Cardiac muscle cell (in vitro differentiated cells and primary cell): ENCODE data around the gene DBF4B. TPM values are rescaled to one million over a fixed set of nuclear protein-coding genes. Genes with fewer than 3 reads are reported as not detected.
"Not testable (repeated sequence)": the region's sequence is repeated elsewhere in the genome, so short reads cannot be mapped to it uniquely, and the experiment has no call there.

Source experiments
- DNase-seq, 2 donors: peaks; one replicate each; pipeline versions ENCODE4 v3.0.0 to v3.0.0-alpha.2; 2010 to 2017; ENCODE audit warnings: low read depth in 1 of 2, low spot score in 1 of 2
- H3K27ac ChIP-seq: fragments of 200-600 bp; sonication (generic); 2 replicates; pipeline ENCODE4 v1.5.1; 2016
- H3K27me3 ChIP-seq: fragments of 200-600 bp; sonication (generic); 2 replicates; pipeline ENCODE4 v1.6.0; 2016; ENCODE audit warnings: control low read depth
- H3K36me3 ChIP-seq: fragments of 200-600 bp; sonication (generic); 2 replicates; pipeline ENCODE4 v1.5.1; 2016; ENCODE audit warnings: control low read depth
- H3K4me1 ChIP-seq: fragments of 200-600 bp; sonication (generic); 2 replicates; pipeline ENCODE4 v1.8.1; 2017; ENCODE audit warnings: low read depth, mild to moderate bottlenecking, mixed run types
- H3K4me3 ChIP-seq: fragments of 200-600 bp; sonication (generic); 2 replicates; pipeline ENCODE4 v1.5.1; 2016; ENCODE audit warnings: mild to moderate bottlenecking
- H3K9me3 ChIP-seq: fragments of 200-600 bp; sonication (generic); 2 replicates; pipeline ENCODE4 v1.5.1; 2017; ENCODE audit warnings: low read depth, mild to moderate bottlenecking, control low read depth
- polyA plus RNA-seq: library from polyadenylated mRNA; unstranded; fragments of >200 nt; fragmentation: Nextera tagmentation; extraction: Ambion mirVana; gene quantifications from 2 replicates; pipeline ENCODE4 v1.2.1, GENCODE V29; 2016
- total RNA-seq: library from RNA; depleted of rRNA; stranded (reverse); fragments of >200 nt; gene quantifications from 2 replicates; pipeline ENCODE4 v1.2.3, GENCODE V29; 2016
- TF ChIP-seq, protein P1 (sequence below): IDR thresholded peaks from 2 replicates; pipeline ENCODE4 v1.5.1; 2012; ENCODE audit warnings: low read depth, mild to moderate bottlenecking, low read length

DBF4B gene
- total and polyA plus RNA-seq, 2 experiments from 2014 or later: 15.3 to 26.8 TPM

DNA sequence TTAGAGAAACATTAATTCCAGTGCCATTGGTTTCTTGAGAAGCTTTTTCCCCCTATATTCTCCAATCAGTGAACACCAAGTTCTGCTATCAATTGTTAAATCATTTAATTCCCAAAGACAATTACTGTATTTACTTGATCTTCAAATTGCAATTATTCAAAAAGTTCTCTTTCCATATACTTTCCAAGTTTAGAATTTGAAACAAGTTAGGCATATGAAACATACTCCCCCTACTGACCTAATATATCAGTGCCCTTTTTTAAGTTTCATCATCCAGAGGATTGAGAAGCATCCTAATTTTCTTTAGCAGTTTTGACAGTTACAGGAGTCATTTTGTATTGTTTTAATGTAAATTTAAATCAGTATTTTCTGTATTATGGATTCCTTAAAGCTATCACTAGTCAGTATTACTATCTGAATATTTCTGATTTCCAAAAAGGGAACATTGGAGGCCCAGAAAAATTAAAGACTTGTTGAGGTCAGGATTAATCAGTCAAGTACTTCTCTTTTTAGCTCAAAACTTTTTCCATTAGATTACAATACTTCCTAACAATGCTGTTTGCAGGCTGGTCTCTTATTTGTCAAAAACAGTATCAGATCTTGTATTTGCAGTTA, 35.9 kb upstream of the DBF4B start:
- peak; percentile 32 to 52 for DNase-seq
- H3K4me1 ChIP-seq: no peaks in the 10 kb centered on the region

DNA sequence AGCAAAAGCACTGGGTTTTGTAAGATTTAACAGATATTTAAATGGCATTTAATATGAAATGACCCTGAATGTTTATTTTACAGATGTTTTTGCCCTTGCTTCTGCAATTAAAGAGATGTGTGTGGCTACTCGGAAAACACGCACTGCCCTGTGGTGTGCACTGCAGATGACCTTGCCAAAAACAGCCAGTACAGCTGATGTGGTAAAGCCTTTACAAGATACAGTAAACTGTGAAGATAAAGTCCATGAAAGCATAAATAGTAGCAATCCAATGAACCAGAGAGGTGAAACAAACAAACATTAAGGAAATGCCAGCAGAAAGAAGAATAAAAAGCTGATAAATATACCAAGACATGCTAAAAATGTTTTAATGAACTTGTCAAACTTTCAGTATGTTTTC, 34.6 kb upstream of the DBF4B start:
- Histone ChIP-seq H3K4me3 (no peak overlapping the region), H3K36me3 (peaks cover 11% of the 10 kb centered on the region), H3K27me3 (no peaks in the 10 kb centered on the region), H3K27ac (no peak overlapping the region), H3K4me1 (no peaks in the 10 kb centered on the region), H3K9me3 (no peaks in the 10 kb centered on the region)
- TF ChIP-seq, protein P1, sequence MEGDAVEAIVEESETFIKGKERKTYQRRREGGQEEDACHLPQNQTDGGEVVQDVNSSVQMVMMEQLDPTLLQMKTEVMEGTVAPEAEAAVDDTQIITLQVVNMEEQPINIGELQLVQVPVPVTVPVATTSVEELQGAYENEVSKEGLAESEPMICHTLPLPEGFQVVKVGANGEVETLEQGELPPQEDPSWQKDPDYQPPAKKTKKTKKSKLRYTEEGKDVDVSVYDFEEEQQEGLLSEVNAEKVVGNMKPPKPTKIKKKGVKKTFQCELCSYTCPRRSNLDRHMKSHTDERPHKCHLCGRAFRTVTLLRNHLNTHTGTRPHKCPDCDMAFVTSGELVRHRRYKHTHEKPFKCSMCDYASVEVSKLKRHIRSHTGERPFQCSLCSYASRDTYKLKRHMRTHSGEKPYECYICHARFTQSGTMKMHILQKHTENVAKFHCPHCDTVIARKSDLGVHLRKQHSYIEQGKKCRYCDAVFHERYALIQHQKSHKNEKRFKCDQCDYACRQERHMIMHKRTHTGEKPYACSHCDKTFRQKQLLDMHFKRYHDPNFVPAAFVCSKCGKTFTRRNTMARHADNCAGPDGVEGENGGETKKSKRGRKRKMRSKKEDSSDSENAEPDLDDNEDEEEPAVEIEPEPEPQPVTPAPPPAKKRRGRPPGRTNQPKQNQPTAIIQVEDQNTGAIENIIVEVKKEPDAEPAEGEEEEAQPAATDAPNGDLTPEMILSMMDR: no peak
- no peak for DNase-seq

More for the DNA sequence above, 35.9 kb upstream of the DBF4B start:
- no peak overlapping the region for H3K4me3 ChIP-seq
- TF ChIP-seq, protein P1: peak; percentile 68
- H3K27ac ChIP-seq: no peak overlapping the region
- no peaks in the 10 kb centered on the region for H3K27me3 ChIP-seq
- H3K36me3 ChIP-seq: no peaks in the 10 kb centered on the region
- no peaks in the 10 kb centered on the region for H3K9me3 ChIP-seq

DNA sequence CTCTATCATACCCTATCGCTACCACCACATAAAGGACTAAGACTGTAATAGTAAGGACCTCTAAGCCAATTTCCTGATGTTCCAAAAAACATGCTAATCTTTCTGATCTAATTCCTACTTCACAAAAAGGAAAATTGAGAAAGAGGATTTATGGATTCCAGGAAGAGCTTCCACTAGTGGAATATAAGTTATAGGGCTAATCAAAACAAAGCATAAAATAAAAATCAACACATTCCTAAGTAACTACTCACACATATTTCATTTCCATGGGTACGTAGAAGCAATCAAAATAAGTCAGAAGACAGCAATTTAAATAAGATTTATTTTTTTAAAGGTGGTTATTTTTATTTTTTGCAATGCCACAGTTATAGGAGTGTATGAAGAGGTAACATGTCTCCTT, 31.3 kb upstream of the DBF4B start:
- Histone ChIP-seq H3K36me3 (peaks cover 31% of the 10 kb centered on the region), H3K4me1 (no peaks in the 10 kb centered on the region), H3K9me3 (no peaks in the 10 kb centered on the region), H3K27me3 (no peaks in the 10 kb centered on the region), H3K4me3 (no peak overlapping the region), H3K27ac (no peak overlapping the region)
- no peak for DNase-seq
- TF ChIP-seq, protein P1: no peak

DNA sequence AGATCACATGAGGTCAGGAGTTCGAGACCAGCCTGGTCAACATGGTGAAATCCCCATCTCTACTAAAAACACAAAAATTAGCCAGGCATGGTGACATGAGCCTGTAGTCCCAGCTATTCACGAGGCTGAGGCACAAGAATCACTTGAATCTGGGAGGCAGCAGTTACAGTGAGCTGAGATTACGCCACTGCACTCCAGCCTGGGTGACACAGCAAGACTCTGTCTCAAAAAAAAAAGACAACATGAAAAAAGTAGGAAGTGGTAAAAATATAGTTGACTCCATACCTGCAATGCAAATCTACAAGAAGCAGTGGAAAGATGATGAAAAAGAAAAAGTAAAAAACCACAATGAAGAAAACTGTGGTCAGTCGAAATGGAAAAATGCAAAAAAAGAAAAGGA, 25.2 kb upstream of the DBF4B start:
- H3K27ac ChIP-seq, H3K4me3 ChIP-seq, H3K27me3 ChIP-seq, H3K9me3 ChIP-seq, DNase-seq, H3K4me1 ChIP-seq: not testable (repeated sequence)
- H3K36me3 ChIP-seq: peaks cover 32% of the 10 kb centered on the region

DNA sequence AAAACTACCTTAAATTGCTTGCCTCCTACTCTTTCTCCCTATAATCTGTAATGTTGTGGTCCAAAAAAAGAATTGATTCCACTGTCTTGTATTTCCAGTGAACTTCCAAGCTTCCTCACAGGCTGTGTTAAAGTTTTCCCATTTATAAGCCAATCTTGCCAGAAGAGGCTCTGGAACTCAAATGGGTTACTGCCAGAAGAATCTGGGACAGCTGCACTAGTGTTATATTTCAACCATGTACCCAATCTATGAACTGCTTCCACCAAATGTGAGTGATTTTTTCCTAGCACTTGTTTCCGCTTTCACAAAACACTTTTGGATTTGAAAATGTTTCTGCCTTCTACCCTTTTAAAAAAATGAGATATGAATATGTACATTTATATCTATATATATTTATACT, 20.7 kb upstream of the DBF4B start:
- TF ChIP-seq, protein P1: no peak
- H3K4me3 ChIP-seq: no peak overlapping the region
- H3K4me1 ChIP-seq: peaks cover 5% of the 10 kb centered on the region
- H3K9me3 ChIP-seq: no peaks in the 10 kb centered on the region
- peaks cover 3% of the 10 kb centered on the region for H3K36me3 ChIP-seq
- H3K27me3 ChIP-seq: no peaks in the 10 kb centered on the region
- no peak for DNase-seq
- H3K27ac ChIP-seq: no peak overlapping the region

DNA sequence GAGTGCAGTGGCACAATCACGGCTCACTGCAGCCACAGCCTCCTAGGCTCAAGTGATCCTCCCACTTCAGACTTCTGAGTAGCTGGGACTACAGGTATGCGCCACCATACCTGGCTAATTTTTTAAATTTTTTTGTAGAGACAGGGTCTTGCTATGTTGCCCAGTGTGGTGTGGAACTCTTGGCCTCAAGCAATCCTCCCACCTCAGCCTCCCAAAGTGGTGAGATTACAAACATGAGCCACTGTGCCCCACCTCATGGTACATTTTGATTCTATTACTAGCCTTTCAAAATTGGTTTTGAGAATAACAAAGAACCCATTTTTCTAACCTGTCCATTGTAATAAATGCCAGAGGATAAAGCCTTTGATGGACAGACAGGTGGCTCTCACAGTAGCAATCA, 20.3 kb upstream of the DBF4B start:
- no peaks in the 10 kb centered on the region for H3K27me3 ChIP-seq
- no peak for DNase-seq
- peaks cover 5% of the 10 kb centered on the region for H3K4me1 ChIP-seq
- TF ChIP-seq, protein P1: no peak
- no peak overlapping the region for H3K4me3 ChIP-seq
- H3K36me3 ChIP-seq: no peaks in the 10 kb centered on the region
- no peaks in the 10 kb centered on the region for H3K9me3 ChIP-seq
- H3K27ac ChIP-seq: peak overlapping the region; percentile 92
